Spinal cord (tissue), 10 donors: Measurements from ENCODE around the gene MMUT. TPM values are rescaled to one million over a fixed set of nuclear protein-coding genes. Genes with fewer than 3 reads are reported as not detected.
"Not testable (repeated sequence)": the region's sequence is repeated elsewhere in the genome, so short reads cannot be mapped to it uniquely, and the experiment has no call there.

Experiments
- DNase-seq, 6 donors: peaks; one replicate each; pipeline versions ENCODE4 v3.0.0 to v3.0.0-alpha.2; 2013 to 2015; ENCODE audit warnings: low spot score in 6 of 6, low read depth in 4 of 6
- H3K27ac ChIP-seq: one replicate; pipeline ENCODE4 v1.5.1; 2013; ENCODE audit warnings: low read depth, low read length, control low read depth
- H3K27me3 ChIP-seq: one replicate; pipeline ENCODE4 v1.6.1; 2013; ENCODE audit warnings: low read length; ENCODE audit not compliant: control insufficient read depth, insufficient read depth
- H3K36me3 ChIP-seq: one replicate; pipeline ENCODE4 v1.6.1; 2013; ENCODE audit warnings: low read length; ENCODE audit not compliant: control insufficient read depth, insufficient read depth
- H3K4me1 ChIP-seq: one replicate; pipeline ENCODE4 v1.6.1; 2013; ENCODE audit warnings: low read length; ENCODE audit not compliant: control insufficient read depth, insufficient read depth
- H3K4me3 ChIP-seq: one replicate; pipeline ENCODE4 v1.5.1; 2013; ENCODE audit warnings: low read depth, low read length, control low read depth
- H3K9me3 ChIP-seq: one replicate; pipeline ENCODE4 v1.6.1; 2013; ENCODE audit warnings: low read length; ENCODE audit not compliant: control insufficient read depth, insufficient read depth
- WGBS: methylation state at CpG from one replicate; pipeline ENCODE4 v1.1.5; 2013; ENCODE audit warnings: missing lambda C conversion rate; ENCODE audit not compliant: insufficient coverage; 5-methylcytosine and 5-hydroxymethylcytosine counted together
- long read RNA-seq, 4 donors: transcript quantifications; one replicate each; lab custom pipeline, GENCODE V29; 2026
- polyA plus RNA-seq, 2 donors: library from polyadenylated mRNA; unstranded; fragments of 120-200 nt; gene quantifications; one replicate each; pipeline ENCODE4 v1.2.1, GENCODE V29; 2013; ENCODE audit not compliant: insufficient read length in 2 of 2
- total RNA-seq, 2 donors: library from RNA; depleted of rRNA in 1 of 2; stranded (reverse); fragments of 120-200 nt in 1 of 2; fragments of >200 nt in 1 of 2; gene quantifications; one replicate each; pipeline versions ENCODE4 v1.2.3 to v1.2.4, GENCODE V29; 2013 to 2014
- donor health status: healthy.

Gene MMUT
- total RNA-seq (10 to 100 TPM; 24.1 to 38.5 TPM), polyA plus RNA-seq (10 to 100 TPM; 40.1 to 40.4 TPM)
- long read RNA-seq, donor 1, transcript MUT-201 (13 exons, 3,749 nt): major isoform, 16 of 55 reads
- long read RNA-seq, donor 1, partial matches to known transcripts: 39 of 55 reads
- long read RNA-seq, donor 1, other reads (novel, unspliced or antisense): 0 of 55 reads
- long read RNA-seq, donor 2, transcript MUT-201 (13 exons, 3,749 nt): major isoform, 5 of 11 reads
- long read RNA-seq, donor 2, partial matches to known transcripts: 6 of 11 reads
- long read RNA-seq, donor 2, other reads (novel, unspliced or antisense): 0 of 11 reads
- long read RNA-seq, donor 3, partial matches to known transcripts: 9 of 13 reads
- long read RNA-seq, donor 3, other reads (novel, unspliced or antisense): 0 of 13 reads
- long read RNA-seq, donor 4, transcript MUT-201 (13 exons, 3,749 nt): major isoform, 7 of 21 reads
- long read RNA-seq, donor 4, partial matches to known transcripts: 14 of 21 reads
- long read RNA-seq, donor 4, other reads (novel, unspliced or antisense): 0 of 21 reads

DNA sequence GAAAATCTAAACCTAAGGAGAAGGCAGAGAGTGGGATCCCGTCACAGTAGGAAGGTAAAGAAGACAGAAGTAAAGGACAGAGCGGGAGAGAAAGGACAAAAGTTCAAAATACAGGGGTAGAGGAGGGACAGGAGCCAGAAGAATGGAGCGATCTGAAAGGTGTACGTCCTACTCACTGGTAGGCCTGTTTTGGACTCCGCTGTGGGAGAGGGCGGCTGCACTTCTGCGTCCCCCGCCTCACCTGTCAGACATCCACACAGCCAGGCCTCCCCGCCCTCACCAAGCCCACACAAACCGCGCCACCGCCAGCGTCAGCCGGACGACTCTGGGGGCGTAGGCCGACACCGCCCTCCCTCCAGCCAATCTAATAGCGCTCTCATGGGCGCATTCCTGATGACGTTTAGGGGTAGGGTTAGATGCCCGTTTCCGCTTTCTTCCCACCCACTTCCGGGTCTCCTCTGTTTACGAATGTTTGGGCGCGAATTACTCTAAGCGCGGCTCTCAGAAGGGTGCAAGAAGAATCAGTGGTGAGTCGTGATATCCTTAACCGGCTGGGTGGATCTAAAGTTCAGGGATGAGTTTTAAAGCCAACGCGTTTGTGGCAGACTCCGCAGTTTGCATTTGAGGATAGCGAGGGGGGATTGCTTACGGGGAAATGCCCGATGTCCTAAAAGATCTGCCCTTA lies at the start of gene MMUT, which contains the start of gene CENPQ:
TSS of gene MMUT (minus strand) at position 327 of the 685 bp plus-strand sequence. CDS start 3,787 bp downstream, outside the sequence.
TSS of gene CENPQ (plus strand) at position 444 of the 685 bp plus-strand sequence. CDS start 6,807 bp downstream, outside the sequence.
- H3K27ac ChIP-seq: peak within 1 kb of the TSS; percentile 81
- H3K9me3 ChIP-seq: no peaks in the 10 kb centered on the region
- under 1% methylated on average over 22 of the region's 37 CpGs for WGBS
- H3K27me3 ChIP-seq: no peaks in the 10 kb centered on the region
- H3K4me1 ChIP-seq: no peaks in the 10 kb centered on the region
- no peaks in the 10 kb centered on the region for H3K36me3 ChIP-seq
- H3K4me3 ChIP-seq: peak within 1 kb of the TSS; percentile 95
- DNase-seq: peak; percentile 93 to 99 (median 97)

DNA sequence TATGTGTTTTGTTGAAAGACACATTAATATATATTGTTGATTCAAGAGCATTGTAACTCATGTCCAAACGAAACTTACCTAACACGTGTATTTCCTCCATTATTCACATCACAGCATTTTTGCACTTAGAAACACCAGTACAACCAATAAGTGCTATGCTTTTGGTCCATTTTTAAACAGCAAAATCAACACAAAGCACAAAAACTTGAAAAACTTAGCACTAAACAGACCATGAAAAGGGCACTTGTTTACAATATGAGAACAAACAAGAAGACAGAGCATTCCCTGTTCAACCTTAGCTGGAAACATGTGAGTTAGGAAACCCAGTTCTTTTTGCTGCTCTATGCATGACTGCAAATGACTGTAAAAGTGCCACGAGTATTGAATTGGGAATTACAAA lies 46.3 kb upstream of the MMUT start:
- Histone ChIP-seq H3K27me3 (no peaks in the 10 kb centered on the region), H3K36me3 (no peaks in the 10 kb centered on the region), H3K27ac (no peak overlapping the region), H3K4me1 (no peaks in the 10 kb centered on the region), H3K9me3 (no peaks in the 10 kb centered on the region), H3K4me3 (no peak overlapping the region)
- DNase-seq: no peak
- 100% methylated on average over 2 of the region's 3 CpGs for WGBS

DNA sequence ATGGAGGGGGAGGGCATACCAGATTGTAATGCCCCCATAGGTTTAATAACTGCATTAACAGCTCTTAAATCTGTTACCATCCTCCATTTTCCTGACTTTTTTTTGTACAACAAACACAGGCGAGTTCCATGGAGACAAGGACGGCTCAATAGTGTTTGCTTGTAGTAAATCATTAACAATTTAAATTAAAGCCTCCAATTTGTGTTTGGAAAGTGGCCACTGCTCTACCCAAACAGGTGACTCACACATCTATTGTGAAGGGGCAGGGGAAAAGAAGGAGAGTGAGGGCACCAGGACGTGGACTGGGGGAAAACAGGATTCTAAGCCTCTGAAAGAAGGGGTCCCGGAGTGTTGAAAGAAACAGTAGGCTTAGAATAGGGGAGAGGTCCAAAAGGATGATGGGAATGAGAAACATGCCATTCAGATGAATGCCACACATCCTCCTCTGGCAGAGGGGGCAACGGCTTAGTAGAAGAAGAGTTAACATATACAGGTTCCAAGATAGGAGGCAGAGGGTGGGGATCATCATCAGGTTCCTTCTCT lies 43.6 kb upstream of the MMUT start:
- no peak for DNase-seq
- no peaks in the 10 kb centered on the region for H3K4me1 ChIP-seq
- H3K27me3 ChIP-seq: no peaks in the 10 kb centered on the region
- H3K9me3 ChIP-seq: no peaks in the 10 kb centered on the region
- H3K36me3 ChIP-seq: no peaks in the 10 kb centered on the region
- H3K27ac ChIP-seq: no peak overlapping the region
- no peak overlapping the region for H3K4me3 ChIP-seq
- WGBS: 89% methylated on average over 2 of the region's 5 CpGs

- Histone ChIP-seq H3K27ac (no peak overlapping the region), H3K4me3 (no peak overlapping the region), H3K9me3 (no peaks in the 10 kb centered on the region), H3K36me3 (no peaks in the 10 kb centered on the region), H3K4me1 (no peaks in the 10 kb centered on the region), H3K27me3 (no peaks in the 10 kb centered on the region)
- WGBS: 86% methylated on average over 3 of the region's 5 CpGs
- no peak for DNase-seq
Observed at GRCh38 chr6:49504666-49505065, 41.6 kb upstream of the MMUT start.

DNA sequence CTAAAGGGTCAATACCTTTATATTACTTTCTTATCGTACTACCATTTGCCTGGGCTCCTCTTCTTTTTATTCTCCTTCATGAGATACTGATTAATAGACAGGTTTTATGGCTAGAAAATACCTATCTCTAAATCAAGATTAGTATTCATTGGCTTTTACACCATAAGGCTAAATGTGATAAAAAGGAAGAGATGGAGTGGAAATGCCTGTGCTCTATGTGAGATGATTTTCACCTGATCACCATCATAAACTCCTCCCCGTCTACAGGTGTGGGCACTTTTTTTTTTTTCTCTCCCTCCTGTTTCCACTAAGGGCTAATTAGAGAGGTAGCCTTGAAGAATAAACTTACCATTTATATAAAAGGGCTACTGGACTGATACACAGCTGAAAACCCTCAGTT lies 36.6 kb upstream of the MMUT start, which contains the start of gene GLYATL3:
TSS of gene GLYATL3 (plus strand) at position 301 of the 400 bp plus-strand sequence. CDS start 12,068 bp downstream, outside the sequence.
- no peaks in the 10 kb centered on the region for H3K4me1 ChIP-seq
- H3K27me3 ChIP-seq: no peaks in the 10 kb centered on the region
- H3K36me3 ChIP-seq: no peaks in the 10 kb centered on the region
- no peak for DNase-seq
- no CpG with 5 or more reads among the region's 2 CpGs for WGBS
- H3K4me3 ChIP-seq: no peak within 1 kb of the TSS
- H3K9me3 ChIP-seq: no peaks in the 10 kb centered on the region
- H3K27ac ChIP-seq: no peak within 1 kb of the TSS

DNA sequence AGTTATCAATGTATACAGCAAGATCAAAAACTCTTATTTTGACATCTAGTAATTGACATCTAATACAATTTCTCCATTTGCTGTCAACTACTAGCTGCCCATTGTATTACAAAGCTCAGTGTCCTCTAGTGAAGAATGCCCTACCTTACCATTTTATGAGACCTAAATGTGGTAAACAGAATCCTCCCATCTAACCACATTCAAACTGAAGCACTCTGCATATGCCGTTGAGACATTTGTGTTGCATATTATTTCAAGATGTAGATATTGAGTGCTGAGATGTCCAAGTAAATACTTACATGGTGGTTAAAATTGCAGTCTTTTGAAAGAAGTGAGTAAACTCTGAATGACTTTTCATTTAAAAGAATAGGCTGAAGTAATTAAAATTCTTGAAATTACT lies 36.1 kb upstream of the MMUT start:
- no peaks in the 10 kb centered on the region for H3K36me3 ChIP-seq
- H3K27ac ChIP-seq: no peak overlapping the region
- no peaks in the 10 kb centered on the region for H3K4me1 ChIP-seq
- H3K27me3 ChIP-seq: no peaks in the 10 kb centered on the region
- no peak for DNase-seq
- H3K4me3 ChIP-seq: no peak overlapping the region
- H3K9me3 ChIP-seq: no peaks in the 10 kb centered on the region
- WGBS: no CpG with 5 or more reads among the region's 1 CpG

GRCh38 chr6:49497304-49497703 lies 34.3 kb upstream of the MMUT start:
- Histone ChIP-seq H3K27ac (no peak overlapping the region), H3K9me3 (no peaks in the 10 kb centered on the region), H3K4me3 (no peak overlapping the region), H3K36me3 (no peaks in the 10 kb centered on the region), H3K27me3 (no peaks in the 10 kb centered on the region), H3K4me1 (no peaks in the 10 kb centered on the region)
- no CpG with 5 or more reads among the region's 3 CpGs for WGBS
- peak in 1 of 6 donors; percentile 65 for DNase-seq

DNA sequence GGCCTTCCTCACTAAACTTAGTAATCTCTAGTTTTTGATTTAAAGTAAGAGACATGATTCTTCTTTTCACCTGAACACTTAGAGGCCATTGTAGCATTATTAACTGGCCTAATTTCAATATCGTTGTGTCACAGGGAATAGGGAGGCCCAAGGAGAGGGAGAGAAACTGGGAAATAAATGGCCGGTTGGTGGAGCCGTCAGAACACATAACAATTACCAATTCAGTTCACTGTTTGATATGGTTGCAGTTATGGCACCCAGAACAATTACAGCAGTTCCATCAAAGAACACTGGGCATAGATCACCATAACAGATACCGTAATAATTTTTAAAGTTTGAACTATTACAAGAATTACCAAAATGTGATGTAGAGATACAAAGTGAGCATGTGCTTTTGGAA lies 27.6 kb upstream of the MMUT start:
- DNase-seq: no peak
- Histone ChIP-seq H3K27ac (no peak overlapping the region), H3K9me3 (no peaks in the 10 kb centered on the region), H3K4me3 (no peak overlapping the region), H3K27me3 (no peaks in the 10 kb centered on the region), H3K4me1 (no peaks in the 10 kb centered on the region), H3K36me3 (peaks cover 3% of the 10 kb centered on the region)
- no CpG with 5 or more reads among the region's 4 CpGs for WGBS

GRCh38 chr6:49483380-49483779 lies 20.3 kb upstream of the MMUT start:
- not testable (repeated sequence) for DNase-seq, H3K4me3 ChIP-seq, H3K36me3 ChIP-seq, H3K9me3 ChIP-seq, H3K27me3 ChIP-seq, H3K27ac ChIP-seq, H3K4me1 ChIP-seq
- WGBS: 89% methylated on average over 11 of the region's 14 CpGs
